PFSK-1 (cell line): ENCODE data around the gene PGAM5.

Experiments
- FOXP2 ChIP-seq: optimal IDR thresholded peaks from 2 replicates; pipeline ENCODE3; 2011; ENCODE audit warnings: borderline replicate concordance, control low read depth, inconsistent platforms; ENCODE audit not compliant: insufficient read depth; ENCODE audit errors: extremely low read length, extremely low read depth
- POLR2AphosphoS5 ChIP-seq: IDR thresholded peaks from 2 replicates; pipeline ENCODE4 v1.6.1; 2012; ENCODE audit warnings: low read depth, mild to moderate bottlenecking, control low read depth, low read length, moderate library complexity
- SIN3A ChIP-seq: IDR thresholded peaks from 2 replicates; pipeline ENCODE4 v1.6.1; 2012; ENCODE audit warnings: mild to moderate bottlenecking, low read length, moderate library complexity, borderline replicate concordance; ENCODE audit not compliant: insufficient read depth
- TAF1 ChIP-seq: IDR thresholded peaks from 2 replicates; pipeline ENCODE4 v1.6.1; 2012; ENCODE audit warnings: low read length, control low read depth, borderline replicate concordance; ENCODE audit not compliant: insufficient read depth
- TF ChIP-seq, protein P1 (sequence below), 2 experiments: IDR thresholded peaks; 2 replicates each; pipeline versions ENCODE4 v1.6.1 to v1.8.0; 2011 to 2012; ENCODE audit warnings: low read depth in 2 of 2, low read length in 2 of 2, control low read depth in 1 of 2, inconsistent platforms in 1 of 2, mild to moderate bottlenecking in 1 of 2, moderate library complexity in 1 of 2; ENCODE audit not compliant: insufficient read depth in 1 of 2

The PGAM5 gene

DNA sequence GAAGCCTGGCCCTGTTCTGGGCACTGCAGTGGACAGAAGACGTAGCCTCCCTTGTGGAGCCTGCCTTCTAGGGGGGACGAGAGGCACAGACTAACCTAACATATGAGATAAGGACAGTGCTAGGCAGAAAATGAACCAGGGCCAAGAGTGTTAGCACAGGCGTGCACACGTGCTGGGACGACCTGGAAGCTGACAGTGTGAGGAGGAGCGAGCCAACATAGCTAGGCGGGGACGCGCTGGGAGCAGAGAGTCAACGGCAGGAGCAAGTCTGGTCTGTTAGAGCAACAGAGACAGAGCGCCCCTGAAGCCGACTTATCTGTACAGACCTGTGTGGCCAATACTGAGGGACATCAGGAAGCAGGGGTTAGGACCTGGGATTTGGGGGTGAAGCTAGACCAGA lies 15.2 kb upstream of the PGAM5 start:
- TF ChIP-seq POLR2AphosphoS5 (peak; percentile 52; the same call in 1 of the 2 replicates), FOXP2 (no peak)

GRCh38 chr12:132698341-132698740 lies 12.3 kb upstream of the PGAM5 start:
- TF ChIP-seq POLR2AphosphoS5 (no peak), SIN3A (no peak), TAF1 (no peak), FOXP2 (no peak)

DNA sequence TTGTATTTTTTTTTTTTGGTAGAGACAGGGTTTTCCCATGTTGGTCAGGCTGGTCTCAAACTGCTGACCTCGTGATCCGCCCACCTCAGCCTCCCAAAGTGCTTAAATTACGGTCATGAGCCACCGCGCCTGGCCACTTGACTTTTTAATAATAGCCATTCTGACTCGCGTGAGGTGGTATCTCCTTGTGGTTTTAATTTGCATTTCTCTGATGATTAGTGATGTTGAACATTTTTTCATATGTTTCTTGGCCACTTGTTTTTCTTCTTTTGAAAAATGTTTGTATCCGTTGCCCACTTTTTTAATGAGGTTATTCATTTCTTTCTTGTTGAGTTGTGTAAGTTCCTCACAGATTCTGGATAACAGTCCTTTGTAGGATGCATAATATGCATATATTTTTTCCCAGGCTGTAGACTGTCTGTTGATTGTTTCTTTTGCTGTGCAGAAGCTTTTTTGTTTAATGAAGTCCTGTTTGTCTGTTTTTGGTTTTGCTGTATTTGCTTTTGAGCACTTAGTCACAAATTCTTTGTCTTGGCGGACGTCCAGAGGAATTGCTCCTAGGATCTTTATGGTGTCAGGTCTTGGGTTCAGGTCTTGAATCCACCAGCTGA lies 10.3 kb upstream of the PGAM5 start:
- TF ChIP-seq POLR2AphosphoS5: no peak

DNA sequence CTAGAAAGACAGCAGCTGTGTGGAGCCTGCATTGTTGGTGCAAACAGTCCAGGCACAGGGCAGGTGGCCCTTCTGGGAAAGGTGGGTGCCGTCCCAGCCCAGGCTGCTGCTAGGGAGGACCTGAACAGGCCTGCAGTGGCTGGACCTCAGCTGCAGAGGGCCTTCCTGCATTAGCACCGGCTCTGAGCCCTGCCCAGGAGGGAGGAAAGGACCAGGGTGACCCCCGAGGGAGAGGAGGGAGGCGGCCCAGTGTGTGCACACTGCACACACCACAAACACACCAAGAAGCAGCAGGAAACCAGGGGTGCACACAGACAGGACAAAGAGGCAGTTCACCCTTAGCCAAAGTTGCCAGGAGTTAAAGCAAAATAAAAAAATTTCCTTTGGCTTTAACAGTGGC lies 8.0 kb upstream of the PGAM5 start:
- TF ChIP-seq, protein P1, sequence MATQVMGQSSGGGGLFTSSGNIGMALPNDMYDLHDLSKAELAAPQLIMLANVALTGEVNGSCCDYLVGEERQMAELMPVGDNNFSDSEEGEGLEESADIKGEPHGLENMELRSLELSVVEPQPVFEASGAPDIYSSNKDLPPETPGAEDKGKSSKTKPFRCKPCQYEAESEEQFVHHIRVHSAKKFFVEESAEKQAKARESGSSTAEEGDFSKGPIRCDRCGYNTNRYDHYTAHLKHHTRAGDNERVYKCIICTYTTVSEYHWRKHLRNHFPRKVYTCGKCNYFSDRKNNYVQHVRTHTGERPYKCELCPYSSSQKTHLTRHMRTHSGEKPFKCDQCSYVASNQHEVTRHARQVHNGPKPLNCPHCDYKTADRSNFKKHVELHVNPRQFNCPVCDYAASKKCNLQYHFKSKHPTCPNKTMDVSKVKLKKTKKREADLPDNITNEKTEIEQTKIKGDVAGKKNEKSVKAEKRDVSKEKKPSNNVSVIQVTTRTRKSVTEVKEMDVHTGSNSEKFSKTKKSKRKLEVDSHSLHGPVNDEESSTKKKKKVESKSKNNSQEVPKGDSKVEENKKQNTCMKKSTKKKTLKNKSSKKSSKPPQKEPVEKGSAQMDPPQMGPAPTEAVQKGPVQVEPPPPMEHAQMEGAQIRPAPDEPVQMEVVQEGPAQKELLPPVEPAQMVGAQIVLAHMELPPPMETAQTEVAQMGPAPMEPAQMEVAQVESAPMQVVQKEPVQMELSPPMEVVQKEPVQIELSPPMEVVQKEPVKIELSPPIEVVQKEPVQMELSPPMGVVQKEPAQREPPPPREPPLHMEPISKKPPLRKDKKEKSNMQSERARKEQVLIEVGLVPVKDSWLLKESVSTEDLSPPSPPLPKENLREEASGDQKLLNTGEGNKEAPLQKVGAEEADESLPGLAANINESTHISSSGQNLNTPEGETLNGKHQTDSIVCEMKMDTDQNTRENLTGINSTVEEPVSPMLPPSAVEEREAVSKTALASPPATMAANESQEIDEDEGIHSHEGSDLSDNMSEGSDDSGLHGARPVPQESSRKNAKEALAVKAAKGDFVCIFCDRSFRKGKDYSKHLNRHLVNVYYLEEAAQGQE (IDR thresholded peaks at IDR 0.05; ENCODE audit: insufficient read depth in 1 of 2, low read depth in 2 of 2, low read length in 2 of 2): no peak
- TF ChIP-seq SIN3A (no peak), POLR2AphosphoS5 (no peak), TAF1 (no peak), FOXP2 (no peak)

GRCh38 chr12:132703641-132704040 lies 7.0 kb upstream of the PGAM5 start:
- peak; percentile 2; the same call in 1 of the 2 replicates for TF ChIP-seq POLR2AphosphoS5
- TF ChIP-seq, protein P1 (IDR thresholded peaks at IDR 0.05; ENCODE audit: insufficient read depth in 1 of 2, low read depth in 2 of 2, low read length in 2 of 2): no peak

- TF ChIP-seq TAF1: no peak
- 0 out of 2 replicates have a peak, but pooled peaks have one; percentile 58 for TF ChIP-seq POLR2AphosphoS5
These were observed 3.4 kb upstream of the PGAM5 start for GRCh38 chr12:132707241-132707640.

DNA sequence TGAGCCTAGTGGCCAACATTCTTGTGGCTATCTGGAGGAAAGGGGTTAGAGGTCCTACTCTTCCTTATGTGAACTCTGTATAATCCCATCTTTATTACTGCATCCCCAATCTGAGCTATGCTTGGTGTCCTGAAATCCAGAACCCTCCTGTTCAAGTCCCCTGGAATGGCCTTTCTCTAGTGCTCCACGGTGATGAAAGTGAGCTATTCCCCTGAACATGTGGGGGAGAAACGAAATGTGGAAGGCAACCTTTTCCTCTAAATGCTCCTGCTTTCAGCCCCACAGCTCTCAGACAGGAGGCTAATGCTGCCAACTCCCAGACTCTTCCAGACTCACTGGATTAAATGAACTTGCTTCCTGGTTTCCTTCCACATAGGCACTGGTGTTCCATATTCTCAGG lies 2.5 kb upstream of the PGAM5 start:
- TF ChIP-seq POLR2AphosphoS5: peak; percentile 54; the same call in 1 of the 2 replicates
- no peak for TF ChIP-seq SIN3A
- TF ChIP-seq TAF1: no peak
- TF ChIP-seq, protein P1 (IDR thresholded peaks at IDR 0.05; ENCODE audit: insufficient read depth in 1 of 2, low read depth in 2 of 2, low read length in 2 of 2): no peak
